ENCODE data around the gene NUDT21. TPM values are rescaled to one million over a fixed set of nuclear protein-coding genes. Genes with fewer than 3 reads are reported as not detected.

NUDT21 gene
- total and polyA plus RNA-seq, 2 experiments from 2014 or later, result 47.8 to 57.0 TPM

DNA sequence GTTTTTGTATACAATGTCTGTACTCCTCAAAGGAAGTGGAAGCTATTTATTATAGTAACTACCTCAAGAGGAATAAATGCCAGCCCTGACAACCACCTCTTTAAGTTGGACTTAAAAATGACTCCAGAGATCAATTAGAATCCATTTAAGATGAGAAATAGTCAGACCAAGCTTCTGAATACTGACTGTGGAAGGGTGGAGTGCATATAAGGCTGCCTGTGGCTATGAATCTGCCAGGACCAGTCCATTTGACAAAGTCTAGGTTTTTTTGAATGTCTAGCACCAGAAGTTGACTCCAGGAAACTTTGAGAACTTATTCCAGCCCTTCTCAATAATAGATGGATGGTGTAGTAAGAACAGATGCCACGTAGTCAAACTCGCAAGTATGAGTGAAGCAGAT lies 15.2 kb upstream of the NUDT21 start:
- Histone ChIP-seq H3K9me3 (ENCODE audit: low read depth) (no peaks in the 10 kb centered on the region), H3K4me2 (ENCODE audit: unreplicated experiment) (no peak overlapping the region), H3K27me3 (replicated peaks; ENCODE audit: insufficient read depth) (no peaks in the 10 kb centered on the region), H4K20me1 (ENCODE audit: insufficient read depth) (no peaks in the 10 kb centered on the region), H3K79me2 (ENCODE audit: insufficient read depth) (peaks cover 8% of the 10 kb centered on the region; the same call in 1 of the 2 replicates), H3K9ac (no peak overlapping the region), H3K36me3 (ENCODE audit: low read depth) (peaks cover 76% of the 10 kb centered on the region), H3K9me2 (ENCODE audit: insufficient read depth) (no peaks in the 10 kb centered on the region), H2AFZ (no peak overlapping the region), H3F3A (ENCODE audit: insufficient read depth) (no peaks in the 10 kb centered on the region; the same call in 1 of the 2 replicates), H3K4me3 (no peak overlapping the region), H3K27ac (no peak overlapping the region), H3K4me1 (ENCODE audit: insufficient read depth) (no peaks in the 10 kb centered on the region)
- WGBS, 2 experiments (ENCODE audit: low coverage in 1 of 2, low lambda C conversion rate in 2 of 2, missing lambda C conversion rate in 2 of 2), result 89 to 100% methylated on average over 2 of the region's 2 CpGs
- in situ Hi-C loops (cut with MboI), result no loop called here
- no peak for DNase-seq
- TF ChIP-seq EZH2 (IDR thresholded peaks at IDR 0.05; ENCODE audit: insufficient read depth, poor library complexity, severe bottlenecking), result no peak
- no peak for TF ChIP-seq EZH2phosphoT487 (IDR thresholded peaks at IDR 0.05; ENCODE audit: insufficient read depth, low read depth)

DNA sequence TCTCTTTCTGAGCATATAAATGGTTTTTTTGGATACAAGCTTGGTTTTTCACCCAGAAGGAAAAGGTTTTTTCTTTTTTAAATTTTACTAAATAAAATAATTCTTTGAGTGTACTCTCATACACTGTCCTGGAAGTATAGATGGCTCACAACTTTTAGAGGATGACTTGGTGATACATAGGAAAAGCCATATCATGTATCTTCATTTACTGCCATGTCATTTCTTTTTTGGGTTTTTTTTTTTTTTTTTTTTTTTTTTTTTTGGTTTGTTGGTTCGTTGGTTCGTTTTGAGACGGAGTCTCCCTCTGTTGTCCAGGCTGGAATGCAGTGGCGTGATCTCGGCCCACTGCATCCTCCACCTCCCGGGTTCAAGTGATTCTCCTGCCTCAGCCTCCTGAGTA lies 12.0 kb upstream of the NUDT21 start:
- H3K27me3 ChIP-seq (replicated peaks; ENCODE audit: insufficient read depth), result no peaks in the 10 kb centered on the region
- no peaks in the 10 kb centered on the region for H3K9me3 ChIP-seq (ENCODE audit: low read depth)
- no peaks in the 10 kb centered on the region for H3K4me1 ChIP-seq (ENCODE audit: insufficient read depth)
- H3K9ac ChIP-seq, result no peak overlapping the region
- H3F3A ChIP-seq (ENCODE audit: insufficient read depth), result no peaks in the 10 kb centered on the region
- no peak overlapping the region for H3K4me3 ChIP-seq
- WGBS, 2 experiments (ENCODE audit: low coverage in 1 of 2, low lambda C conversion rate in 2 of 2, missing lambda C conversion rate in 2 of 2), result 88 to 96% methylated on average over 6 of the region's 6 CpGs
- H4K20me1 ChIP-seq (ENCODE audit: insufficient read depth), result no peaks in the 10 kb centered on the region
- peaks cover 74% of the 10 kb centered on the region for H3K36me3 ChIP-seq (ENCODE audit: low read depth)
- in situ Hi-C loops (cut with MboI), result no loop called here
- no peak overlapping the region for H2AFZ ChIP-seq
- no peak overlapping the region for H3K27ac ChIP-seq
- peaks cover 8% of the 10 kb centered on the region; the same call in 1 of the 2 replicates for H3K79me2 ChIP-seq (ENCODE audit: insufficient read depth)
- DNase-seq, result no peak
- no peaks in the 10 kb centered on the region for H3K9me2 ChIP-seq (ENCODE audit: insufficient read depth)
- no peak overlapping the region for H3K4me2 ChIP-seq (ENCODE audit: unreplicated experiment)
- TF ChIP-seq EZH2 (IDR thresholded peaks at IDR 0.05; ENCODE audit: insufficient read depth, poor library complexity, severe bottlenecking) (no peak), EZH2phosphoT487 (IDR thresholded peaks at IDR 0.05; ENCODE audit: insufficient read depth, low read depth) (no peak)

DNA sequence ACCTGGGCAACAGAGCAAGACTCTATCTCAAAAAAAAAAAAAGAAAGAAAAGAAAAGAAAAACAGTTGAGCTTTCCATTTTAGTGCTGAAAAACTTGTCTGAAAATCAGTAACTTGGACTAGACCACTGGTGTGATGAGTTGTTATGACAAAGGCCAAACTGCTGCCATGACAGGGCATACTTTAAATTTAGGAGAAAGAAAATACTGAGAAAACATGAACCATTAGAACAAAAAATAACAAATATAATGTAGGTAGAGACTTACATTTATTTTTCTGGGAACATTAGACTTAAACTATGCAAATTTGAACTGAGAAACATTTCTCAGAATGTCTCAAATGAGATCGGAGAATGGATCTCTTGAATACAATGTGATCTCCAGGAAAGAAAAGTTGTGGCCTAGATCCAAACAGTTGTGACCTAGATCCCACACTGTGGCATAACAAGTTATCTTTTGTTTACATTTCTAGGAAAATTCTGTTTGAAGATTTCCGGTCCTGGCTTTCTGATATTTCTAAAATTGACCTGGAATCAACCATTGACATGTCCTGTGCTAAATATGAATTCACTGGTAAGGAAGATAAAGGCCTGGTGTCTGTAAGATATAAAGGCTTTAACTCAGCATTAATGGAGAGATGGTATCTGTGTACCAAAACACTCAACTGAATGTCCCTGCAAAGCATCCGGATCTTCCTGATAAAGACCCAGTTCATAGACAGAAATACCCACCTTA lies 11.1 kb upstream of the NUDT21 start:
- H3K79me2 ChIP-seq (ENCODE audit: insufficient read depth), result peaks cover 12% of the 10 kb centered on the region; the same call in 1 of the 2 replicates
- in situ Hi-C loops (cut with MboI), result no loop called here

DNA sequence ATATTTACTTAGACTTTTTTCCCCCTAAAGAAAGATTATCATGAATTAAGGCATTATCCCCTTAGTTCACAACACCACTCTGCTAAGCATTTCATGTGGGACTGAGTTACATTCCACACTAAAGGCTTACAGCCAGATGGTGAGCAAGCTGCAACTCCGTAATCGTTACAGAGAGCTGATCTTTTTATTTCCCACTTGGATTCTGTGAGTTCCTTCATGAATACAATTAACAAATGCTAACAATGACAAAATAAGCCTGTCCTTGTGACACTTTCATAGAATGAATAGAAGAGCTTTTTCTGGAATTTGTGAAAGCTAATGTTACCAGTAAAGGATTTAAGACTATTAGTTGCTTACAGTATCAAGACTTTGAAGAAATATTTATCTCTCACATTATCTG lies 9.0 kb upstream of the NUDT21 start:
- no peaks in the 10 kb centered on the region for H3K9me2 ChIP-seq (ENCODE audit: insufficient read depth)
- H3K4me2 ChIP-seq (ENCODE audit: unreplicated experiment), result no peak overlapping the region
- no peaks in the 10 kb centered on the region for H3K27me3 ChIP-seq (replicated peaks; ENCODE audit: insufficient read depth)
- 89 to 94% methylated on average over 2 of the region's 2 CpGs for WGBS, 2 experiments (ENCODE audit: low coverage in 1 of 2, low lambda C conversion rate in 2 of 2, missing lambda C conversion rate in 2 of 2)
- H3K9me3 ChIP-seq (ENCODE audit: low read depth), result no peaks in the 10 kb centered on the region
- H3K27ac ChIP-seq, result no peak overlapping the region
- in situ Hi-C loops (cut with MboI), result no loop called here
- no peak overlapping the region for H3K9ac ChIP-seq
- no peak overlapping the region for H2AFZ ChIP-seq
- no peaks in the 10 kb centered on the region for H4K20me1 ChIP-seq (ENCODE audit: insufficient read depth)
- TF ChIP-seq EZH2phosphoT487 (IDR thresholded peaks at IDR 0.05; ENCODE audit: insufficient read depth, low read depth) (no peak), EZH2 (IDR thresholded peaks at IDR 0.05; ENCODE audit: insufficient read depth, poor library complexity, severe bottlenecking) (no peak)
- H3K79me2 ChIP-seq (ENCODE audit: insufficient read depth), result peaks cover 34% of the 10 kb centered on the region
- H3K4me1 ChIP-seq (ENCODE audit: insufficient read depth), result no peaks in the 10 kb centered on the region
- H3K36me3 ChIP-seq (ENCODE audit: low read depth), result peaks cover 66% of the 10 kb centered on the region
- no peaks in the 10 kb centered on the region for H3F3A ChIP-seq (ENCODE audit: insufficient read depth)
- H3K4me3 ChIP-seq, result no peak overlapping the region
- no peak for DNase-seq

More for the DNA sequence above, 11.1 kb upstream of the NUDT21 start:
- H3K9ac ChIP-seq, result no peak overlapping the region
- no peak overlapping the region for H3K27ac ChIP-seq
- H3K27me3 ChIP-seq (replicated peaks; ENCODE audit: insufficient read depth), result no peaks in the 10 kb centered on the region
- 97 to 100% methylated on average over 3 of the region's 3 CpGs for WGBS, 2 experiments (ENCODE audit: low coverage in 1 of 2, low lambda C conversion rate in 2 of 2, missing lambda C conversion rate in 2 of 2)
- H3K4me1 ChIP-seq (ENCODE audit: insufficient read depth), result no peaks in the 10 kb centered on the region
- H3K4me2 ChIP-seq (ENCODE audit: unreplicated experiment), result no peak overlapping the region
- TF ChIP-seq EZH2phosphoT487 (IDR thresholded peaks at IDR 0.05; ENCODE audit: insufficient read depth, low read depth), result no peak
- no peak for TF ChIP-seq EZH2 (IDR thresholded peaks at IDR 0.05; ENCODE audit: insufficient read depth, poor library complexity, severe bottlenecking)
- no peaks in the 10 kb centered on the region for H3K9me2 ChIP-seq (ENCODE audit: insufficient read depth)
- H3K36me3 ChIP-seq (ENCODE audit: low read depth), result peaks cover 68% of the 10 kb centered on the region
- DNase-seq, result no peak
- no peak overlapping the region for H2AFZ ChIP-seq
- H3K4me3 ChIP-seq, result no peak overlapping the region
- no peaks in the 10 kb centered on the region for H4K20me1 ChIP-seq (ENCODE audit: insufficient read depth)
- H3F3A ChIP-seq (ENCODE audit: insufficient read depth), result no peaks in the 10 kb centered on the region
- H3K9me3 ChIP-seq (ENCODE audit: low read depth), result no peaks in the 10 kb centered on the region

All from GM23248 (cell line).